H9 (cell line): ENCODE measurements around the gene PRUNE2. TPM values are rescaled to one million over a fixed set of nuclear protein-coding genes. Genes with fewer than 3 reads are reported as not detected.

Experiments used
- DNase-seq: peaks from one replicate; pipeline ENCODE4 v3.0.0-alpha.2; 2017
- H2AFZ ChIP-seq: one replicate; pipeline ENCODE4 v1.6.1; 2013; ENCODE audit warnings: mild to moderate bottlenecking, low read length, control low read depth, moderate library complexity
- H2AK5ac ChIP-seq: 2 replicates; pipeline ENCODE4 v1.6.1; 2013; ENCODE audit warnings: low read length, control low read depth, mixed read lengths; ENCODE audit not compliant: insufficient read length
- H2BK120ac ChIP-seq: one replicate; pipeline ENCODE4 v1.6.1; 2013; ENCODE audit warnings: low read depth, mild to moderate bottlenecking, low read length, control low read depth, inconsistent platforms; ENCODE audit not compliant: poor library complexity, severe bottlenecking
- H2BK12ac ChIP-seq: 2 replicates; pipeline ENCODE4 v1.6.1; 2013; ENCODE audit warnings: low read length, control low read depth, mixed read lengths, low read depth; ENCODE audit not compliant: insufficient read length
- H2BK15ac ChIP-seq: 2 replicates; pipeline ENCODE4 v1.6.1; 2013; ENCODE audit warnings: low read depth, low read length, control low read depth
- H2BK20ac ChIP-seq: one replicate; pipeline ENCODE4 v1.6.1; 2013; ENCODE audit warnings: low read depth, mild to moderate bottlenecking, low read length, control low read depth, inconsistent platforms; ENCODE audit not compliant: poor library complexity, severe bottlenecking
- H2BK5ac ChIP-seq: 2 replicates; pipeline ENCODE4 v1.6.1; 2013; ENCODE audit warnings: low read length, control low read depth, mixed read lengths; ENCODE audit not compliant: insufficient read length
- H3K14ac ChIP-seq: 2 replicates; pipeline ENCODE4 v1.6.1; 2013; ENCODE audit warnings: low read length, control low read depth; ENCODE audit not compliant: insufficient read depth
- H3K18ac ChIP-seq: 2 replicates; pipeline ENCODE4 v1.6.1; 2013; ENCODE audit warnings: low read depth, mild to moderate bottlenecking, mixed read lengths, low read length, control low read depth; ENCODE audit not compliant: insufficient read length
- H3K23ac ChIP-seq: 2 replicates; pipeline ENCODE4 v1.6.1; 2013; ENCODE audit warnings: low read length, control low read depth, mixed read lengths, low read depth; ENCODE audit not compliant: insufficient read length
- H3K23me2 ChIP-seq: 2 replicates; pipeline ENCODE4 v1.6.1; 2013; ENCODE audit warnings: low read depth, mild to moderate bottlenecking, mixed read lengths, low read length, control low read depth; ENCODE audit not compliant: insufficient read length, poor library complexity, severe bottlenecking
- H3K27ac ChIP-seq: 2 replicates; pipeline ENCODE4 v1.5.1; 2013; ENCODE audit warnings: low read length, control low read depth, mixed read lengths, low read depth; ENCODE audit not compliant: insufficient read length
- H3K27me3 ChIP-seq: 2 replicates; pipeline ENCODE4 v1.6.1; 2013; ENCODE audit warnings: low read length, control low read depth, inconsistent platforms; ENCODE audit not compliant: insufficient read depth
- H3K4ac ChIP-seq: 2 replicates; pipeline ENCODE4 v1.6.1; 2013; ENCODE audit warnings: low read depth, mild to moderate bottlenecking, control low read depth, inconsistent platforms, low read length, moderate library complexity
- H3K4me1 ChIP-seq: 2 replicates; pipeline ENCODE4 v1.6.1; 2013; ENCODE audit warnings: low read length, control low read depth, inconsistent platforms; ENCODE audit not compliant: insufficient read depth
- H3K4me2 ChIP-seq: 2 replicates; pipeline ENCODE4 v1.6.1; 2013; ENCODE audit warnings: low read length, control low read depth, mixed read lengths; ENCODE audit not compliant: insufficient read length, insufficient read depth
- H3K56ac ChIP-seq: 2 replicates; pipeline ENCODE4 v1.6.1; 2013; ENCODE audit warnings: low read depth, mild to moderate bottlenecking, mixed read lengths, low read length, control low read depth; ENCODE audit not compliant: insufficient read length
- H3K79me1 ChIP-seq: 2 replicates; pipeline ENCODE4 v1.6.1; 2013; ENCODE audit warnings: low read depth, mild to moderate bottlenecking, moderate library complexity, low read length, control low read depth, inconsistent platforms; ENCODE audit not compliant: insufficient read depth, poor library complexity, severe bottlenecking
- H3K79me2 ChIP-seq: 2 replicates; pipeline ENCODE4 v1.6.1; 2013; ENCODE audit warnings: low read length, control low read depth, inconsistent platforms; ENCODE audit not compliant: insufficient read depth
- H3K9ac ChIP-seq: 2 replicates; pipeline ENCODE4 v1.6.1; 2013; ENCODE audit warnings: low read length, control low read depth, mixed read lengths; ENCODE audit not compliant: insufficient read length; ENCODE audit errors: extremely low read depth
- H3K9me3 ChIP-seq: one replicate; pipeline ENCODE4 v1.6.1; 2013; ENCODE audit warnings: low read depth, low read length, inconsistent platforms; ENCODE audit not compliant: control insufficient read depth
- H3T11ph ChIP-seq: one replicate; pipeline ENCODE4 v1.6.1; 2013; ENCODE audit warnings: mild to moderate bottlenecking, low read length, control low read depth, inconsistent platforms
- H4K20me1 ChIP-seq: one replicate; pipeline ENCODE4 v1.6.1; 2013; ENCODE audit not compliant: control insufficient read depth, insufficient read length, insufficient read depth
- H4K5ac ChIP-seq: 2 replicates; pipeline ENCODE4 v1.6.1; 2013; ENCODE audit warnings: low read depth, mild to moderate bottlenecking, mixed read lengths, low read length, control low read depth; ENCODE audit not compliant: insufficient read length
- H4K8ac ChIP-seq: replicated peaks from 2 replicates; pipeline ENCODE4 v1.6.1; 2013; ENCODE audit warnings: low read length, control low read depth, mixed read lengths, low read depth; ENCODE audit not compliant: insufficient read length
- H4K91ac ChIP-seq: 2 replicates; pipeline ENCODE4 v1.6.1; 2013; ENCODE audit warnings: low read depth, mild to moderate bottlenecking, moderate library complexity, mixed read lengths, low read length, control low read depth; ENCODE audit not compliant: insufficient read length
- H3K27ac Mint-ChIP-seq, 3 experiments: 2 replicates in 2 of 3; 3 replicates in 1 of 3; pipeline ENCODE4 v1.8.0; 2020 to 2021; ENCODE audit warnings: mixed read lengths in 3 of 3, mild to moderate bottlenecking in 1 of 3, moderate library complexity in 1 of 3
- H3K27me3 Mint-ChIP-seq: 2 replicates; pipeline ENCODE4 v1.8.0; 2021; ENCODE audit warnings: low read depth, mild to moderate bottlenecking, moderate library complexity, mixed read lengths
- H3K36me3 Mint-ChIP-seq, 3 experiments: 2 replicates in 2 of 3; 3 replicates in 1 of 3; pipeline ENCODE4 v1.8.0; 2020 to 2021; ENCODE audit warnings: low read depth in 3 of 3, mixed read lengths in 3 of 3; ENCODE audit not compliant: insufficient read depth in 1 of 3
- H3K4me1 Mint-ChIP-seq, 2 experiments: 2 replicates each; pipeline ENCODE4 v1.8.0; 2020; ENCODE audit warnings: mixed read lengths in 2 of 2
- H3K4me3 Mint-ChIP-seq, 2 experiments: 2 replicates in 1 of 2; 3 replicates in 1 of 2; pipeline ENCODE4 v1.8.0; 2020 to 2021; ENCODE audit warnings: mild to moderate bottlenecking in 2 of 2, mixed read lengths in 2 of 2, moderate library complexity in 1 of 2
- H3K9me3 Mint-ChIP-seq, 2 experiments: 2 replicates in 1 of 2; 3 replicates in 1 of 2; pipeline ENCODE4 v1.8.0; 2020; ENCODE audit warnings: mild to moderate bottlenecking in 2 of 2, mixed read lengths in 2 of 2, moderate library complexity in 1 of 2
- total RNA-seq: library from RNA; stranded (reverse); gene quantifications from 2 replicates; pipeline ENCODE4 v1.2.1, GENCODE V29; 2021
- TF ChIP-seq, protein P1 (sequence below): fragments of 200-600 bp; sonication (generic); conservative IDR thresholded peaks from 3 replicates; pipeline ENCODE4 v1.8.0; 2021; ENCODE audit warnings: antibody characterized with exemption, mild to moderate bottlenecking

PRUNE2 gene
- total RNA-seq, 1 experiment from 2014 or later: 12.1 TPM

DNA sequence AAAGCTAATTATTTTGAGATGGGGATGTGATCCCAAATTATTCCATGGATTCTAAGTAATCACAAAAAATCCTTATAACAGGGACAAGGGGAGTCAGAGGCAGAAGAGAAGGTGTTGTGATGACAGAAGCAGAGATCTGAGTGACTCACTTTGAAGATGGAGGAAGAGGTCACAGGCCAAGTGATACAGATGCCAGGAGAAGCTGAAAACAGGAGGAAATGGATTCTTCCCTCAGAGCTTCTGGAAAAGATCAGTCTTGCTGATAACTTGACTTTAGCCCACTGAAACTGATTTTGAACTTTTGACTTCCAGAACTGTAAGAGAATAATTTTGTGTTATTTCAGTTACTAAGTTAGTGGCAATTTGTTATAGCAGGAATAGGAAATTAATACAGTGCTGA lies 341.6 kb downstream of the PRUNE2 start:
- H3K56ac ChIP-seq: no peak overlapping the region

More for the DNA sequence above, 341.6 kb downstream of the PRUNE2 start:
- Histone ChIP-seq H3K9me3 (no peaks in the 10 kb centered on the region), H3K4me1 (no peaks in the 10 kb centered on the region), H4K20me1 (no peaks in the 10 kb centered on the region), H3K23ac (no peak overlapping the region), H3K27me3 (no peaks in the 10 kb centered on the region), H2BK15ac (no peak overlapping the region), H3T11ph (no peak overlapping the region), H2BK120ac (no peak overlapping the region), H3K9ac (no peak overlapping the region), H2AK5ac (no peak overlapping the region), H4K5ac (no peak overlapping the region), H3K4me2 (no peak overlapping the region), H3K14ac (no peak overlapping the region), H3K4ac (no peak overlapping the region), H2BK5ac (no peak overlapping the region), H3K27ac (no peak overlapping the region), H4K8ac (no peak overlapping the region), H4K91ac (no peak overlapping the region), H3K18ac (no peak overlapping the region), H2BK12ac (no peak overlapping the region), H3K79me2 (no peaks in the 10 kb centered on the region), H3K23me2 (no peaks in the 10 kb centered on the region), H3K79me1 (no peaks in the 10 kb centered on the region), H2AFZ (no peak overlapping the region), H2BK20ac (no peak overlapping the region)
- TF ChIP-seq, protein P1, sequence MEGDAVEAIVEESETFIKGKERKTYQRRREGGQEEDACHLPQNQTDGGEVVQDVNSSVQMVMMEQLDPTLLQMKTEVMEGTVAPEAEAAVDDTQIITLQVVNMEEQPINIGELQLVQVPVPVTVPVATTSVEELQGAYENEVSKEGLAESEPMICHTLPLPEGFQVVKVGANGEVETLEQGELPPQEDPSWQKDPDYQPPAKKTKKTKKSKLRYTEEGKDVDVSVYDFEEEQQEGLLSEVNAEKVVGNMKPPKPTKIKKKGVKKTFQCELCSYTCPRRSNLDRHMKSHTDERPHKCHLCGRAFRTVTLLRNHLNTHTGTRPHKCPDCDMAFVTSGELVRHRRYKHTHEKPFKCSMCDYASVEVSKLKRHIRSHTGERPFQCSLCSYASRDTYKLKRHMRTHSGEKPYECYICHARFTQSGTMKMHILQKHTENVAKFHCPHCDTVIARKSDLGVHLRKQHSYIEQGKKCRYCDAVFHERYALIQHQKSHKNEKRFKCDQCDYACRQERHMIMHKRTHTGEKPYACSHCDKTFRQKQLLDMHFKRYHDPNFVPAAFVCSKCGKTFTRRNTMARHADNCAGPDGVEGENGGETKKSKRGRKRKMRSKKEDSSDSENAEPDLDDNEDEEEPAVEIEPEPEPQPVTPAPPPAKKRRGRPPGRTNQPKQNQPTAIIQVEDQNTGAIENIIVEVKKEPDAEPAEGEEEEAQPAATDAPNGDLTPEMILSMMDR: no peak
- Mint-ChIP-seq H3K27me3 (no peaks in the 10 kb centered on the region), H3K4me1 (peaks cover 16 to 17% of the 10 kb centered on the region in 2 experiments), H3K36me3 (no peaks in the 10 kb centered on the region), H3K4me3 (no peak overlapping the region), H3K27ac (no peak overlapping the region), H3K9me3 (no peaks in the 10 kb centered on the region)
- DNase-seq: no peak
